AG09319 (cell line): ENCODE measurements around the gene KCTD12.

Source experiments
- DNase-seq: peaks from one replicate; pipeline ENCODE4 v3.0.0-alpha.2; 2010; ENCODE audit warnings: low read depth; ENCODE audit errors: extremely low read depth
- TF ChIP-seq, protein P1 (sequence below): IDR thresholded peaks from 2 replicates; pipeline ENCODE4 v1.5.1; 2011; ENCODE audit warnings: low read depth, mild to moderate bottlenecking, inconsistent platforms, low read length, moderate library complexity

The KCTD12 gene

DNA sequence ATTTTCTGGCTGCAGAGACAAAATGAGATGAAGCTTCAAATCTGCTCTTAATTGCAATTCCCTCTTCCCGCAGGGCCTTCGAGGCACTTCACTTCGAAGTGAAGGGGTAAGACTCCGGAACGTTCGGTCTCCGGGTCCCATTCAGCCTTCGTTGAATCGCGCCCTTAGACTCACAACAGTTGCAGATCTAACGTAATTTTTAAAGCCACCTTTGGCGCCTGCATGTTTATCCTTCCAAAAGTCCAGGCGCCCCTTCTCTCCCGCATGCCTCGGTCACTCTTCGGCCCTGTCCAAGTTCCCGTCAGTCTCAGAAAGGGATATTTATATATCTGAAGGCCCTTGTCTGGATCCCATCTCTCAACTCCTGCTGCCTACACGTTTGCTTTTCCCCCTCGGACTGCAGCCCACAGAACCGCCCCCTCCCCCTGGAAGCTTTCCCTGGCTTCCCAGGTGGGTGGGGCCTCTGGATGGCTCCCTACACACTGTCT is 915 bp upstream of the KCTD12 start:
- DNase-seq, result no peak
- TF ChIP-seq, protein P1, sequence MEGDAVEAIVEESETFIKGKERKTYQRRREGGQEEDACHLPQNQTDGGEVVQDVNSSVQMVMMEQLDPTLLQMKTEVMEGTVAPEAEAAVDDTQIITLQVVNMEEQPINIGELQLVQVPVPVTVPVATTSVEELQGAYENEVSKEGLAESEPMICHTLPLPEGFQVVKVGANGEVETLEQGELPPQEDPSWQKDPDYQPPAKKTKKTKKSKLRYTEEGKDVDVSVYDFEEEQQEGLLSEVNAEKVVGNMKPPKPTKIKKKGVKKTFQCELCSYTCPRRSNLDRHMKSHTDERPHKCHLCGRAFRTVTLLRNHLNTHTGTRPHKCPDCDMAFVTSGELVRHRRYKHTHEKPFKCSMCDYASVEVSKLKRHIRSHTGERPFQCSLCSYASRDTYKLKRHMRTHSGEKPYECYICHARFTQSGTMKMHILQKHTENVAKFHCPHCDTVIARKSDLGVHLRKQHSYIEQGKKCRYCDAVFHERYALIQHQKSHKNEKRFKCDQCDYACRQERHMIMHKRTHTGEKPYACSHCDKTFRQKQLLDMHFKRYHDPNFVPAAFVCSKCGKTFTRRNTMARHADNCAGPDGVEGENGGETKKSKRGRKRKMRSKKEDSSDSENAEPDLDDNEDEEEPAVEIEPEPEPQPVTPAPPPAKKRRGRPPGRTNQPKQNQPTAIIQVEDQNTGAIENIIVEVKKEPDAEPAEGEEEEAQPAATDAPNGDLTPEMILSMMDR, result no peak

DNA sequence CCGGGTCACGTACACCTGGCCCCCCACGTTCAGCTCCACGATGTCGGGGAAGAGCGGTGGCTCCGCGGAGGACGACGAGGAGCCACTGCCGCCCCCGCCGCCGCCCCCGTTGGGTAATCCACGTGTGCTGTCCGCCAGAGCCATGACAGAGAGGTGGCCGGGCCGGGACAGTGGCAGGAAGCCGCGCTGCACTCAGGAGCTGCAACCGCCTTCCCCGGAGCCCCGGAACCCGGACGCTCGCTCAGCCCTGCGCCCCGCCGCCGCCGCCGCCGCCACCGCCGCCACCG is 257 bp downstream of the KCTD12 start:
- TF ChIP-seq, protein P1, result no peak
- no peak for DNase-seq

DNA sequence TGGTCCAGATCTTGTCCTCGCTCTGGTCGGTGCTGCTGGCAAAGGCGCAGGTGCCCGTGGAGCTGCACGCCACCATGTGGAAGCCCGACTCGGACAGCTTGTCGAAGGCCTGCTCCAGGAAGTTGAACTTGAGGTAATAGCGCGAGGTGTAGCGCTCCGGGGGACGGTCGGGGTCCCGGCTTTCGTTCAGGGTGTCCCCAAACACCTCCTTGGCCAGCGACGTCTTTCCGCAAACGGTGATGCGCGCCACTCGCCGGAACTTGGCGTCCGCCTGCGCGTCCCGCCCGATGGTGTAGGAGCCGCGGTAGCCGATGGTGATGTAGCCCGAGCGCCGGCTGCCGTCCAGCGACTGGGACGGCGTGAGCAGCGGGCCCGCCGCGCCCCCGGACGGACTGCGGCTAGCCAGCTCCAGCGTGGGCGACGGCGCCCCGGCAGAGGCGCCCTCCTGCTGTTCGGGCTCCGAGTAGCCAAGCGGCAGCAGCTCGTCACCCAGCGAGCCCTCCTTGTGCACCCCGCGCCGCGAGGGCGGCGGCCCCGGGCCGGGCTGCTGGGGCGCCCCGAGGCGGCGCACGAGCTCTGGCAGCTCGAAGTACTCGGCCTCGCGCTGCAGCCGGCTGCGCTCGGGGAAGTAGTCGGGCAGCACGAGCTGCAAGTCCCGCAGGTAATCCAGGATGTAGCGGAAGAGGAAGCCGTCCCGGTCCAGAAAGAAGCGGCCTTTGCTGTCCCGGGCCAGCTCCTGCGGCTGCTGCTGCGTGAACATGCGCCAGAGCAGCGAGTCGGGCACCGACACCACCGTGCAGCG is 801 bp downstream of the KCTD12 start:
- TF ChIP-seq, protein P1, result peak; percentile 59
- no peak for DNase-seq

DNA sequence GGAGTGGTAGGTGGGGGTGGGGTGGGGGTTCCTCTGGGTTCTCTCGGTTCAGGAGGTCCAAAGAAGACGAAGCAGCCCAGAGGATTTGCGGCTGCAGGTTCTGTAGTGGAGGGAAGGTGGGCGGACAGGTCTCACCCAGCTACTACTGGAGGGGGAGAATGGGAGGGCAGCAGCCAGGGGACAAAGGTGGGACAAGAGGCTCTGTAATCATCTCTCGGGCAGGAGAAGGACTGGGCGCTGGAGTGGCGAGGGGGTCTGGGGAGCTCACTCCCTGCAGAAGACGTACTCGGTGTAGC is 1.4 kb downstream of the KCTD12 start:
- TF ChIP-seq, protein P1, result no peak
- no peak for DNase-seq

DNA sequence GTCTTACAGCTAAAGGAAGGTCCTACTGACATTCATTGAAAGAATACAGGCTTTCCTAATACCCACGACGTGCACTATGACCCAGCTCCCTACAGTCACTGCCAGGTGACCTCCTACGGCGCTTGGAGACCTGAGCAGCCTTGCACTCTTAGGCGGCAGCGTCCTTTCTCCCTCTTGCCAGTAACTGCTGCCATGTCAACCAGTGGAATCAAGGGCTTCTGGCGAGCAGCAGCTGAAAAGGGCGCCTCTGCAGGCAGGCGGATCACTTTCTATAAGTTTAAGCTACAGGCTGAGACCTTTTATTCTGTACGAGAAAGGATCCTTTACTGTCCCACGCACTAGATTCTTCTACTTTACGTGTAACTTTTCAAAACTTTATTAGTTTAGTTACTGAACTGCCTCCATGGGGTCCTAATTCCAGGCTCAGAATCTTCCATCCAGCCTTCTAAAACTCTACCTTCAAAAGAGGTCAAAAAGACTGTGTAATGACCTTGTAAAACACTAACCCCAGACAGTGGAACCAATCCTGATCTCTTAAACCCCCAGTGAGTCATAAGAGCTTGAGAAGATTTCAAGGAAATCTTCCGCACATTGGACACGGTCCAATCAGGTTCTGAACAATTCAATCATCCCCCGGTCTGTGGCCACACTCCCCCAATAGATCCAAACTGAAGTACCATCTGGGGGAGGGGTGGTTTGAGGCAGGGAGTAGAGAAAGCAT is 1.9 kb downstream of the KCTD12 start:
- DNase-seq, result no peak

DNA sequence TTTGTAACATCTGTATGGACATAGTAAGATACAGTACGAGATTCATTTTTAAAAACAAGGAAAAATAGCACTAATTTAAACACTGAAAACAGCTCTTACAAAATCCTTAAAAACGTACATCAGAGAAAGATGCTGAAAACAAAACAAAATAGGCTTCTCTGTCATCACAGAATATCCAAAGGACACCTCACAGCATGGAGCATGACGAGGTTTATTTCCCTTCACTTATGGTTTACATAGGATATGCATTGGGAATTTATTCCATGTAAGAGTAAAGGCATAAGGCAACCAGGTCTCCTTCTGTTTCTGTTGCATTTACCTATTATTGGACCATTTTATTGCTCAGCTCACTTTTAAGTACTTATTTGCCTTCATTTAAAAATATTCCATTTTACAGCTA is 3.0 kb downstream of the KCTD12 start:
- TF ChIP-seq, protein P1, result no peak
- no peak for DNase-seq

More for the DNA sequence above, 1.9 kb downstream of the KCTD12 start:
- TF ChIP-seq, protein P1, result peak; percentile 60

DNA sequence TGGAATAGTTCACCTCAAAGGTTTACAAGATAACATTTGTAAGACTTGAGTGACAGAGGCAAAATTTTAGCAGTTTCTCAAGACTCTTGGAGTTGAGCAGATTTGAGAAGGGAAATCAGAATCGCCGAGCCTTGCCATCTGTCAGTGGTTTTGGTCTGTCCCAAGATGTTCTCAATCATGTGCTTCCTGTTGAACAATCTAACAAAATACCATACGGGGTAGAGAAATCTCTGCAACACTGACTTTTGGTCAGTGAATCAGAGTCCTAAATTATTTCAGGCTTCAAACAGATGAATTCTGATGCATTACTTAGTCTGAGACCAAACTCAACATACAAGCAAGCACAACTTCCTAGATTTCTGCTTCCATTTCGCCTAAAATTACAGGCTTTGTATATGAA is 3.8 kb downstream of the KCTD12 start:
- no peak for DNase-seq

More for the DNA sequence above, 3.8 kb downstream of the KCTD12 start:
- TF ChIP-seq, protein P1, result no peak
